HG03066 (cell line): Measurements from ENCODE around the gene ARHGAP28.

Source experiments
- ATAC-seq: cut with Tn5 transposase; IDR thresholded peaks from one replicate; pipeline ENCODE4 v1.9.1; 2021; ENCODE audit warnings: low read depth; ENCODE audit not compliant: unreplicated experiment

Gene ARHGAP28

GRCh38 chr18:6732952-6733351, 3.4 kb downstream of the ARHGAP28 start:
- no peak for ATAC-seq

- ATAC-seq: no peak
These were observed 4.2 kb downstream of the ARHGAP28 start for GRCh38 chr18:6733758-6734157.

GRCh38 chr18:6734726-6735430, 5.4 kb downstream of the ARHGAP28 start:
- no peak for ATAC-seq

- ATAC-seq: no peak
These were observed 8.3 kb downstream of the ARHGAP28 start for GRCh38 chr18:6737833-6738232.

GRCh38 chr18:6738622-6739021, 9.1 kb downstream of the ARHGAP28 start:
- no peak for ATAC-seq

GRCh38 chr18:6741232-6741663, 11.7 kb downstream of the ARHGAP28 start:
- ATAC-seq: no peak

- ATAC-seq: no peak
These were observed 12.3 kb downstream of the ARHGAP28 start for GRCh38 chr18:6741786-6742185.

GRCh38 chr18:6743999-6744398, 14.5 kb downstream of the ARHGAP28 start:
- ATAC-seq: no peak

- no peak for ATAC-seq
These were observed 15.4 kb downstream of the ARHGAP28 start for GRCh38 chr18:6744816-6745455.

GRCh38 chr18:6745504-6746031, 16.1 kb downstream of the ARHGAP28 start:
- ATAC-seq: no peak

- no peak for ATAC-seq
These were observed 17.0 kb downstream of the ARHGAP28 start for GRCh38 chr18:6746386-6746960.

- no peak for ATAC-seq
These were observed 18.1 kb downstream of the ARHGAP28 start for GRCh38 chr18:6747646-6748045.

- ATAC-seq: no peak
These were observed 18.7 kb downstream of the ARHGAP28 start for GRCh38 chr18:6748241-6748640.

GRCh38 chr18:6750411-6750810, 20.9 kb downstream of the ARHGAP28 start:
- ATAC-seq: no peak

GRCh38 chr18:6751222-6751621, 21.7 kb downstream of the ARHGAP28 start:
- ATAC-seq: no peak

GRCh38 chr18:6752202-6752860, 22.8 kb downstream of the ARHGAP28 start:
- ATAC-seq: no peak

- no peak for ATAC-seq
These were observed 25.6 kb downstream of the ARHGAP28 start for GRCh38 chr18:6755107-6755506.

GRCh38 chr18:6757931-6758330, 28.4 kb downstream of the ARHGAP28 start:
- no peak for ATAC-seq

- no peak for ATAC-seq
These were observed 30.1 kb downstream of the ARHGAP28 start for GRCh38 chr18:6759579-6759978.

- ATAC-seq: no peak
These were observed 34.0 kb downstream of the ARHGAP28 start for GRCh38 chr18:6763524-6763923.

GRCh38 chr18:6764382-6764781, 34.9 kb downstream of the ARHGAP28 start:
- ATAC-seq: no peak
